ENCODE data around the gene NEUROG1. TPM values are rescaled to one million over a fixed set of nuclear protein-coding genes. Genes with fewer than 3 reads are reported as not detected.

The NEUROG1 gene
- total and polyA plus RNA-seq, 2 of the 13 experiments (the other 11 are each of a cell fraction or from before 2014, with no cell fraction given): not detected

- TF ChIP-seq ARHGAP35 (CRISPR knock-in tag; IDR thresholded peaks at IDR 0.05; ENCODE audit: borderline replicate concordance) (no peak), ZNF20 (CRISPR knock-in tag; IDR thresholded peaks at IDR 0.05) (no peak), ZSCAN25 (CRISPR knock-in tag; IDR thresholded peaks at IDR 0.05) (no peak), SATB2 (CRISPR knock-in tag; IDR thresholded peaks at IDR 0.05) (no peak)
Measured at GRCh38 chr5:135577421-135577820, 41.7 kb upstream of the NEUROG1 start (continued).

- ChIA-PET POLR2A (no interaction called here), CTCF (ENCODE audit: low intra/inter-chr PET ratio, low total read pairs) (no interaction called here)
- no peak for TF ChIP-seq ZBTB14 (CRISPR knock-in tag; IDR thresholded peaks at IDR 0.05)
- TF ChIP-seq CREB1 (IDR thresholded peaks at IDR 0.05): peak; percentile 74
- no peak for TF ChIP-seq CREB1 (CRISPR knock-in tag; IDR thresholded peaks at IDR 0.05)
- TF ChIP-seq GFI1 (CRISPR knock-in tag; IDR thresholded peaks at IDR 0.05; ENCODE audit: borderline replicate concordance): no peak
- ATAC-seq: no peak
- no peak for FAIRE-seq
- 0% methylated on average over 2 of the region's 6 CpGs for WGBS (ENCODE audit: low lambda C conversion rate)
- Histone ChIP-seq H3K36me3 (replicated peaks in 1 of 2; ENCODE audit: control insufficient read depth in 1 of 2, insufficient read depth in 2 of 2, low read length in 2 of 2) (no peaks in the 10 kb centered on the region), H3K4me3 (replicated peaks in 1 of 3; ENCODE audit: insufficient read depth in 1 of 3, low read depth in 2 of 3, low read length in 3 of 3) (no peak overlapping the region), H3K9me3 (ENCODE audit: low read length) (no peaks in the 10 kb centered on the region), H3K4me2 (ENCODE audit: low read depth, low read length) (no peak overlapping the region), H3K27me3 (ENCODE audit: control insufficient read depth in 1 of 2, insufficient read depth in 2 of 2, low read length in 2 of 2) (peaks cover 0 to 38% of the 10 kb centered on the region in 2 experiments; a peak in 4 of 5 replicates), H3K4me1 (ENCODE audit: insufficient read depth, low read length) (no peaks in the 10 kb centered on the region), H3K79me2 (ENCODE audit: insufficient read depth, low read length) (no peaks in the 10 kb centered on the region), H3K9ac (ENCODE audit: insufficient read depth, low read depth, low read length) (no peak overlapping the region), H3K27ac (ENCODE audit: extremely low read length, insufficient read depth, low read length) (no peak overlapping the region), H2AFZ (ENCODE audit: low read length) (no peak overlapping the region), H4K20me1 (ENCODE audit: insufficient read depth, low read length) (no peaks in the 10 kb centered on the region)
- in situ Hi-C loops (cut with HindIII; ENCODE audit: extremely low pct_ligation_motif_present, low pct_unique_long_range_greater_than_20kb): no loop called here
- no peak for DNase-seq (ENCODE audit: low spot score)
- no TSS peak for BruUV-seq (replicated peaks)
- intact Hi-C loops (cut with micrococcal nuclease; ENCODE audit: unreplicated experiment): no loop called here
Measured at GRCh38 chr5:135576075-135576599, 40.4 kb upstream of the NEUROG1 start.
